GM12875 (cell line): ENCODE data around the gene SNRNP70.
A peak's percentile ranks its signal among the peaks of the same experiment; 100 is the strongest.

Source experiments
- H3K4me3 ChIP-seq: one replicate; pipeline ENCODE4 v1.5.1; 2011; ENCODE audit warnings: low read depth, low read length, control low read depth
- CTCF ChIP-seq: IDR thresholded peaks from 2 replicates; pipeline ENCODE4 v1.5.1; 2011; ENCODE audit warnings: low read depth, mild to moderate bottlenecking, control low read depth, inconsistent platforms, low read length, moderate library complexity, borderline replicate concordance; ENCODE audit not compliant: insufficient read depth

SNRNP70 gene

GRCh38 chr19:49098795-49099194 is 13.5 kb downstream of the SNRNP70 start:
- no peak for TF ChIP-seq CTCF
- no peak overlapping the region for H3K4me3 ChIP-seq

GRCh38 chr19:49101160-49101559 is 15.9 kb downstream of the SNRNP70 start:
- TF ChIP-seq CTCF, result no peak
- H3K4me3 ChIP-seq, result no peak overlapping the region

- H3K4me3 ChIP-seq, result no peak overlapping the region
- TF ChIP-seq CTCF, result no peak
These were observed 17.1 kb downstream of the SNRNP70 start for GRCh38 chr19:49102303-49102702.

GRCh38 chr19:49103331-49104085 is 18.3 kb downstream of the SNRNP70 start:
- TF ChIP-seq CTCF, result no peak
- H3K4me3 ChIP-seq, result no peak overlapping the region

GRCh38 chr19:49104229-49104864 is 19.1 kb downstream of the SNRNP70 start:
- TF ChIP-seq CTCF, result no peak
- H3K4me3 ChIP-seq, result no peak overlapping the region

GRCh38 chr19:49106648-49107135 is 21.4 kb downstream of the SNRNP70 start:
- TF ChIP-seq CTCF, result peak; percentile 83
- no peak overlapping the region for H3K4me3 ChIP-seq

GRCh38 chr19:49107625-49108459 is 22.6 kb downstream of the SNRNP70 start:
- H3K4me3 ChIP-seq, result no peak overlapping the region
- no peak for TF ChIP-seq CTCF
